HG03354 (cell line): ENCODE measurements around the gene NECAB2.
"Not testable (repeated sequence)": the region's sequence is repeated elsewhere in the genome, so short reads cannot be mapped to it uniquely, and the experiment has no call there.

Experiments
- ATAC-seq: cut with Tn5 transposase; IDR thresholded peaks from one replicate; pipeline ENCODE4 v1.9.1; 2021; ENCODE audit warnings: mild to moderate bottlenecking; ENCODE audit not compliant: unreplicated experiment, poor library complexity, severe bottlenecking

Gene NECAB2

GRCh38 chr16:83935005-83935857 lies 32.8 kb upstream of the NECAB2 start:
- no peak for ATAC-seq

DNA sequence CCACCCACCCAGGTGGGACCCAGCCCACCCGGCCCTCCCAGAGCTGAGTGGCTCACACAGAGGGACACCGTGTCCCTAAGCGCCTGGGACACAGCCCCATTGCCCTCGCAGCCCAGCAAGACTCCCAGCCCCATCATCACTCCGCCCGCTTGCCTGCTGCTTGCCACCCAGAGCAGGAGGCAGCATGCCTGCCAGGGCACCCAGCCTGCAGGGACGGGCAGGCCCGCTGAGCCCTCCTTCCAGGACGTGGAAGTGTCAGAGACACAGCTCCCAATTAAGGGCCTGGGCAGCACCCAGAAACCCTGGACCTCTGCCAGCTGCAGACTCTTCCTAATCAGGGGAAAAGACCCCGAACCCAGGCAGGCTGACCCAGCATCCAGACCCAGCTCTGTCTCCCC lies 32.2 kb upstream of the NECAB2 start:
- no peak for ATAC-seq

GRCh38 chr16:83936581-83937165 lies 31.4 kb upstream of the NECAB2 start:
- ATAC-seq, result no peak

- no peak for ATAC-seq
Measured at GRCh38 chr16:83937267-83937666, 30.8 kb upstream of the NECAB2 start.

GRCh38 chr16:83937922-83938885 lies 29.8 kb upstream of the NECAB2 start:
- ATAC-seq, result no peak

DNA sequence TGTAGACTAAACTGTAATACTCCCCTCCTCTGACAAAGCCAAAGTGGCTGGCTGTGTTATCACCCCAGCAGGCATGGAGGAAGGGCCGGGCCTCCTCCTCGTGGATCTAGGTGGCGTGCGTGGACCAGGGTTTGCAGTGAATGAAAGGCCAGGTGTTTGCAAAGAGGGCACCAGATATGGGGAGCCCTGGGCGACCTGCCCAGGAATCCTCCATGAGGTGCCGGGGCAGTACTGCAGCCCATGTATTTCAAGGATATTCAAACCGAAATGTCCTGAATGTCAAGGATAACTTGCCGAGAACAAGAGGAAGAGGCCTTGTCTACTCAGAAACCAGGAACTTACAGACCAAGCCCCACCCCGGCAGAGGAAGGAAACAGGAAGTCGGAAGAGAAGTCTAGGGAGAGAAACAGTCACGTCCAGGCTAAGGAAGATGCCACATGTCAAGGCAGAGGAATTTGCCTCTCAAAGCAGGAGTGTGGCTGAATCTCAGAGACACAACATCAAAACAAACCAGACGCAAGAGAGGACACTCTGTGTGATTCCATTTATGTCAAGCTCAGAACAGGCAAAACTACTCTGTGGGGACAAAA lies 28.7 kb upstream of the NECAB2 start:
- no peak for ATAC-seq

DNA sequence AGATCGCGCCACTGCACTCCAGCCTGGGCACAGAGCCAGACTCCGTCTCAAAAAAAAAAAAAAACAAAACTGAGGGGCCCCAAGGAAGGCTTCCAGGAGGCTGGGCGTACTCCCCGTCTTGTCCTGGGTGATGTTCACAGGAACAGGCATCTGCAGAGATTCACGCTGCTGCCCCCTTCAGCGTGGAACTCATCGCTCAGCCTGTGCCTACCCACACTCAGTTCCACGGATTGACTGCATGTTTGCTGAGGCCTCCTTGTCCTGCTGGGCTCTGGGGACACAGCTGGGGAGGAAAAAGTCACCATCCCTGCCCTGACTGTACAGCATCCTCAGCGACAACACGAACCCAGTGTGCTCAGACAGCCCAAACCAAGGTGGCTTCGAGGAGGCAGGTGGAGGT lies 27.9 kb upstream of the NECAB2 start:
- ATAC-seq, result no peak

GRCh38 chr16:83940630-83941378 lies 27.2 kb upstream of the NECAB2 start:
- ATAC-seq, result no peak

GRCh38 chr16:83941546-83941945 lies 26.5 kb upstream of the NECAB2 start:
- not testable (repeated sequence) for ATAC-seq

DNA sequence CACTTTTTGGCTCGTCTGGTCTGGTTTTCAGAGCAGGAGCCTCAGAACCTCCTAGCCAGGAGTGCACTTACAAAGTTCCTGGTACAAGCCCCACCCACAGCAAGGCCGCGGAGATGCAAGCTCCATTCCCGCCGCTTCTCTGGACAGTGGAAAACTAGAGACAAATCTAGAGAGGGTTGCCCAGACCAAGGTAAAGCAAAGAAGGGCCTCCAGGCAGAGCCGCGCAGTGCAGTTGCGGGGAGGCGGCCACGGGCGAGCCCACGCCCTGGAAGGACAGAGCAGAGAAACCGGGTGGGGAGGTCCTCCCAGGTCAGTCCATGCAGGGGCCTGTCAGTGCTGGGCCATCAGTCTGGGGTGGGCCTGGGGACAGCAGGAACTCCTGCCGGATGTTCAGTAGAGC lies 26.0 kb upstream of the NECAB2 start:
- no peak for ATAC-seq

GRCh38 chr16:83942815-83943515 lies 25.1 kb upstream of the NECAB2 start:
- ATAC-seq, result no peak

GRCh38 chr16:83943516-83944050 lies 24.5 kb upstream of the NECAB2 start:
- no peak for ATAC-seq

DNA sequence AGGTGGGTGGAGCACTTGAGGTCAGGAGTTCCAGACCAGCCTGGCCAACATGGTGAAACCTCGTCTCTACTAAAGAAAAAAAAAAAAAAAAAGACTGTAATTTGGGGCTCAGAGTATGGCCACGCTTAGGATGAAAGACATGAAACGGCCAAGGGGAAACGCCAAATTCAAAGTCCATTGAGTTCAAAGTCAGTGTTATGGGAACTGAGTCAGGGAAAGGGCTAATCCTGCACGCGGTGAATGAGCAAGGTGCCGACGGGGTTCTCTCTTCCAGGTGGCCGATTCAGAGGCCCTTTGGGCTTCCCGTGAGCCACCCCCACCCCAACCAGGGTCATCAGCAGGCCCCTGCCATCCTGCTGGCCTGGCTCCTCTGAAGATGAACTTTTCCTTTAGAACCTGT lies 22.5 kb upstream of the NECAB2 start:
- no peak for ATAC-seq

GRCh38 chr16:83946154-83946780 lies 21.8 kb upstream of the NECAB2 start:
- ATAC-seq, result no peak

- no peak for ATAC-seq
Measured at GRCh38 chr16:83946781-83947566, 21.1 kb upstream of the NECAB2 start.

- no peak for ATAC-seq
Measured at GRCh38 chr16:83947642-83948234, 20.3 kb upstream of the NECAB2 start.
